ENCODE results near the gene GPATCH8.
A peak's percentile ranks its signal among the peaks of the same experiment; 100 is the strongest.

DNA sequence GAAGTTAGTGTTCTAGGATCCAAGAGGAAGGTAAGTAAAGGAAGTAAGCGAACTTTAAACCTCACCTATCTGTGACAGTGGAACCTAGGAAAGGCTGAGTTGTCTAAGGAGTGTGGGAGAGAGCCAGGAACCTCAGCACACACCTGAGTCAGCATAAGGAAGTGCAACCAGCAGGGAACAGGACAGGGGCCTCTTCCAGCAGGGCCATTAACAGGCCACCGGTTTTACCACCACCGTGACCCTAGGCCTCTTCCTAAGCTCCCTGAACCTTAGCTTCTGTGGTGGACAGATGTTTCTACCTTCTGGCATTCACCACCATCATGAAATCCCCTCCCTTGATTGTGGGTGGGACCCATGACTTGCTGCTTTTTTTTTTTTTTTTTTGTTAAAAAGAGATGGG, 26.7 kb upstream of the GPATCH8 start:
- TF ChIP-seq POLR2AphosphoS5 (IDR thresholded peaks at IDR 0.05; ENCODE audit: low read depth, low read length): peak; percentile 63; the same call in 1 of the 2 replicates
- TF ChIP-seq, protein P1, sequence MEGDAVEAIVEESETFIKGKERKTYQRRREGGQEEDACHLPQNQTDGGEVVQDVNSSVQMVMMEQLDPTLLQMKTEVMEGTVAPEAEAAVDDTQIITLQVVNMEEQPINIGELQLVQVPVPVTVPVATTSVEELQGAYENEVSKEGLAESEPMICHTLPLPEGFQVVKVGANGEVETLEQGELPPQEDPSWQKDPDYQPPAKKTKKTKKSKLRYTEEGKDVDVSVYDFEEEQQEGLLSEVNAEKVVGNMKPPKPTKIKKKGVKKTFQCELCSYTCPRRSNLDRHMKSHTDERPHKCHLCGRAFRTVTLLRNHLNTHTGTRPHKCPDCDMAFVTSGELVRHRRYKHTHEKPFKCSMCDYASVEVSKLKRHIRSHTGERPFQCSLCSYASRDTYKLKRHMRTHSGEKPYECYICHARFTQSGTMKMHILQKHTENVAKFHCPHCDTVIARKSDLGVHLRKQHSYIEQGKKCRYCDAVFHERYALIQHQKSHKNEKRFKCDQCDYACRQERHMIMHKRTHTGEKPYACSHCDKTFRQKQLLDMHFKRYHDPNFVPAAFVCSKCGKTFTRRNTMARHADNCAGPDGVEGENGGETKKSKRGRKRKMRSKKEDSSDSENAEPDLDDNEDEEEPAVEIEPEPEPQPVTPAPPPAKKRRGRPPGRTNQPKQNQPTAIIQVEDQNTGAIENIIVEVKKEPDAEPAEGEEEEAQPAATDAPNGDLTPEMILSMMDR (IDR thresholded peaks at IDR 0.05; ENCODE audit: control extremely low read depth in 1 of 3, insufficient read depth in 1 of 3, low read depth in 1 of 3, low read length in 3 of 3): no peak
- no peak for TF ChIP-seq YY1 (IDR thresholded peaks at IDR 0.05; ENCODE audit: low read depth, low read length)
- no peak for TF ChIP-seq HDAC6 (IDR thresholded peaks at IDR 0.05; ENCODE audit: low read depth, low read length)
- TF ChIP-seq, protein P2, sequence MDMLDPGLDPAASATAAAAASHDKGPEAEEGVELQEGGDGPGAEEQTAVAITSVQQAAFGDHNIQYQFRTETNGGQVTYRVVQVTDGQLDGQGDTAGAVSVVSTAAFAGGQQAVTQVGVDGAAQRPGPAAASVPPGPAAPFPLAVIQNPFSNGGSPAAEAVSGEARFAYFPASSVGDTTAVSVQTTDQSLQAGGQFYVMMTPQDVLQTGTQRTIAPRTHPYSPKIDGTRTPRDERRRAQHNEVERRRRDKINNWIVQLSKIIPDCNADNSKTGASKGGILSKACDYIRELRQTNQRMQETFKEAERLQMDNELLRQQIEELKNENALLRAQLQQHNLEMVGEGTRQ (IDR thresholded peaks at IDR 0.05; ENCODE audit: low read length): no peak
- no peak for TF ChIP-seq CEBPB (IDR thresholded peaks at IDR 0.05; ENCODE audit: low read depth, low read length)
- TF ChIP-seq JUN (IDR thresholded peaks at IDR 0.05; ENCODE audit: low read depth, low read length): no peak
- TF ChIP-seq ZNF274 (IDR thresholded peaks at IDR 0.05; ENCODE audit: borderline replicate concordance, extremely low read depth, low read length): no peak

Measured in H1 (cell line).